SU-DHL-6 (cell line): ENCODE measurements around the gene MEIOSIN.
"Not testable (repeated sequence)": the region's sequence is repeated elsewhere in the genome, so short reads cannot be mapped to it uniquely, and the experiment has no call there.

Experiments used
- H2AFZ ChIP-seq: fragments of 200-600 bp; sonication (generic); 2 replicates; pipeline ENCODE4 v1.6.1; 2014; ENCODE audit warnings: low read depth, mild to moderate bottlenecking, moderate library complexity, mixed read lengths, antibody characterized with exemption, low read length; ENCODE audit not compliant: severe bottlenecking
- H3F3A ChIP-seq: fragments of 200-600 bp; shearing (Covaris generic); 2 replicates; pipeline ENCODE4 v1.6.0; 2016; ENCODE audit warnings: antibody characterized with exemption, mild to moderate bottlenecking; ENCODE audit not compliant: insufficient read depth
- H3K27ac ChIP-seq: fragments of 200-600 bp; sonication (generic); 2 replicates; pipeline ENCODE4 v1.5.1; 2016; ENCODE audit warnings: low read depth, mild to moderate bottlenecking, low read length, moderate library complexity, mixed read lengths
- H3K27me3 ChIP-seq: fragments of 200-600 bp; sonication (generic), shearing (Covaris generic); 2 replicates; pipeline ENCODE4 v1.6.0; 2014; ENCODE audit warnings: mild to moderate bottlenecking, low read length
- H3K36me3 ChIP-seq: fragments of 200-600 bp; sonication (generic); 2 replicates; pipeline ENCODE4 v1.6.1; 2014; ENCODE audit warnings: mild to moderate bottlenecking, low read length, mixed read lengths
- H3K4me2 ChIP-seq: fragments of 300-600, 200-600 bp; shearing (Covaris generic), sonication (generic); 2 replicates; pipeline ENCODE4 v1.6.0; 2014; ENCODE audit warnings: low read length, low read depth, mild to moderate bottlenecking; ENCODE audit not compliant: poor library complexity, severe bottlenecking
- H3K4me3 ChIP-seq: fragments of 200-600 bp; sonication (generic); 2 replicates; pipeline ENCODE4 v1.5.1; 2014; ENCODE audit warnings: antibody characterized with exemption, low read length, mild to moderate bottlenecking, mixed read lengths; ENCODE audit not compliant: insufficient read depth, poor library complexity, severe bottlenecking
- H3K79me2 ChIP-seq: fragments of 200-600 bp; sonication (generic); 2 replicates; pipeline ENCODE4 v1.6.1; 2014; ENCODE audit warnings: mild to moderate bottlenecking, low read length, moderate library complexity; ENCODE audit not compliant: insufficient read depth
- H3K9ac ChIP-seq: fragments of 200-600 bp; sonication (generic); 2 replicates; pipeline ENCODE4 v1.7.0; 2014; ENCODE audit warnings: mild to moderate bottlenecking, low read length
- H3K9me2 ChIP-seq: fragments of 200-600 bp; sonication (generic); replicated peaks from 2 replicates; pipeline ENCODE4 v1.6.1; 2014; ENCODE audit warnings: low read length; ENCODE audit not compliant: insufficient read depth
- H3K9me3 ChIP-seq: fragments of 200-600 bp; sonication (generic); 2 replicates; pipeline ENCODE4 v1.6.1; 2014; ENCODE audit warnings: low read length, mixed read lengths; ENCODE audit not compliant: insufficient read depth
- H4K20me1 ChIP-seq: fragments of 200-600 bp; sonication (generic); 2 replicates; pipeline ENCODE4 v1.6.1; 2014; ENCODE audit warnings: low read depth, mild to moderate bottlenecking, antibody characterized with exemption, low read length, moderate library complexity, mixed read lengths
- CTCF ChIP-seq: fragments of 200-600 bp; sonication (generic); IDR thresholded peaks from one replicate; pipeline ENCODE4 v1.5.1; 2017; ENCODE audit warnings: antibody characterized with exemption, mild to moderate bottlenecking, low read length, moderate library complexity; ENCODE audit not compliant: insufficient read depth, poor library complexity, severe bottlenecking
- EZH2phosphoT487 ChIP-seq: fragments of 200-600 bp; sonication (generic), shearing (Covaris generic); conservative IDR thresholded peaks from 2 replicates; pipeline ENCODE4 v1.6.1; 2018; ENCODE audit warnings: mild to moderate bottlenecking, antibody characterized with exemption, low read length, moderate library complexity, mixed read lengths

Gene MEIOSIN

GRCh38 chr19:45717131-45717982, 15.9 kb upstream of the MEIOSIN start:
- Histone ChIP-seq H3K4me2 (peak overlapping the region; percentile 95), H3K9me2 (no peaks in the 10 kb centered on the region), H2AFZ (peak overlapping the region; percentile 38), H3K36me3 (no peaks in the 10 kb centered on the region), H3K9me3 (no peaks in the 10 kb centered on the region), H3K4me3 (peak overlapping the region; percentile 80), H4K20me1 (no peaks in the 10 kb centered on the region), H3K27ac (peak overlapping the region; percentile 79), H3K27me3 (no peaks in the 10 kb centered on the region), H3K79me2 (peaks cover 45% of the 10 kb centered on the region), H3F3A (peaks cover 11% of the 10 kb centered on the region), H3K9ac (peak overlapping the region; percentile 89)
- peak; percentile 12 for TF ChIP-seq CTCF
- no peak for TF ChIP-seq EZH2phosphoT487

- TF ChIP-seq CTCF, result no peak
- no peak for TF ChIP-seq EZH2phosphoT487
- no peak overlapping the region for H2AFZ ChIP-seq
- no peaks in the 10 kb centered on the region for H3K9me3 ChIP-seq
- peak overlapping the region; percentile 89 for H3K9ac ChIP-seq
- peak overlapping the region; percentile 70 for H3K4me2 ChIP-seq
- peaks cover 45% of the 10 kb centered on the region for H3K79me2 ChIP-seq
- H4K20me1 ChIP-seq, result no peaks in the 10 kb centered on the region
- H3F3A ChIP-seq, result peaks cover 11% of the 10 kb centered on the region
- no peaks in the 10 kb centered on the region for H3K27me3 ChIP-seq
- peak overlapping the region; percentile 53 for H3K4me3 ChIP-seq
- H3K27ac ChIP-seq, result peak overlapping the region; percentile 79
- H3K9me2 ChIP-seq, result no peaks in the 10 kb centered on the region
- H3K36me3 ChIP-seq, result no peaks in the 10 kb centered on the region
These were observed 15.1 kb upstream of the MEIOSIN start for GRCh38 chr19:45717983-45718650.

- not testable (repeated sequence) for H3K4me3 ChIP-seq, H3K9ac ChIP-seq, H3F3A ChIP-seq, H4K20me1 ChIP-seq, H3K27me3 ChIP-seq, H3K9me3 ChIP-seq, H3K27ac ChIP-seq, H2AFZ ChIP-seq, H3K4me2 ChIP-seq, H3K36me3 ChIP-seq, H3K9me2 ChIP-seq
- peaks cover 46% of the 10 kb centered on the region for H3K79me2 ChIP-seq
These were observed 13.2 kb upstream of the MEIOSIN start for GRCh38 chr19:45720065-45720464.

GRCh38 chr19:45728683-45729082, 4.6 kb upstream of the MEIOSIN start:
- not testable (repeated sequence) for H3K4me2 ChIP-seq, H3K27ac ChIP-seq, H2AFZ ChIP-seq, H4K20me1 ChIP-seq, H3K9me2 ChIP-seq, H3K4me3 ChIP-seq, H3K36me3 ChIP-seq, H3F3A ChIP-seq, H3K27me3 ChIP-seq, H3K9ac ChIP-seq, H3K9me3 ChIP-seq
- H3K79me2 ChIP-seq, result peaks cover 66% of the 10 kb centered on the region
